Fibroblast of lung (primary cell): ENCODE data around the gene UBE2Z. TPM values are rescaled to one million over a fixed set of nuclear protein-coding genes. Genes with fewer than 3 reads are reported as not detected.

Source experiments
- DNase-seq, 2 donors: peaks; one replicate each; pipeline versions ENCODE4 v3.0.0 to v3.0.0-alpha.2; 2010; ENCODE audit warnings: low read depth in 2 of 2
- H2AFZ ChIP-seq: 2 replicates; pipeline ENCODE4 v1.5.1; 2012; ENCODE audit warnings: low read length, control low read depth, inconsistent platforms
- H3K27ac ChIP-seq: 2 replicates; pipeline ENCODE4 v1.5.1; 2011; ENCODE audit warnings: low read length, control low read depth; ENCODE audit not compliant: insufficient read depth
- H3K27me3 ChIP-seq: 2 replicates; pipeline ENCODE4 v1.5.1; 2011; ENCODE audit warnings: mild to moderate bottlenecking, low read length; ENCODE audit not compliant: control insufficient read depth, insufficient read depth
- H3K36me3 ChIP-seq: 2 replicates; pipeline ENCODE4 v1.5.1; 2011; ENCODE audit warnings: low read length; ENCODE audit not compliant: control insufficient read depth, insufficient read depth
- H3K4me1 ChIP-seq: 2 replicates; pipeline ENCODE4 v1.5.1; 2011; ENCODE audit warnings: low read length; ENCODE audit not compliant: control insufficient read depth, insufficient read depth; ENCODE audit errors: extremely low read depth
- H3K4me2 ChIP-seq: 2 replicates; pipeline ENCODE4 v1.5.1; 2011; ENCODE audit warnings: low read length, control low read depth; ENCODE audit not compliant: insufficient read depth; ENCODE audit errors: extremely low read depth
- H3K4me3 ChIP-seq, 4 experiments: fragments of 200-600 bp in 1 of 4; sonication (generic) in 1 of 4; replicated peaks in 1 of 4; 2 replicates each; pipeline ENCODE4 v1.5.1; 2011 to 2016; ENCODE audit warnings: low read length in 4 of 4, low read depth in 3 of 4, mild to moderate bottlenecking in 3 of 4, control low read depth in 2 of 4, inconsistent platforms in 1 of 4, mixed read lengths in 1 of 4; ENCODE audit not compliant: insufficient read depth in 1 of 4; ENCODE audit errors: control extremely low read depth in 1 of 4
- H3K79me2 ChIP-seq: 2 replicates; pipeline ENCODE4 v1.5.1; 2012; ENCODE audit warnings: mild to moderate bottlenecking, low read length, inconsistent platforms; ENCODE audit not compliant: control insufficient read depth, insufficient read depth
- H3K9ac ChIP-seq: 2 replicates; pipeline ENCODE4 v1.5.1; 2011; ENCODE audit warnings: mild to moderate bottlenecking, low read length, control low read depth; ENCODE audit not compliant: insufficient read depth
- H3K9me3 ChIP-seq: 2 replicates; pipeline ENCODE4 v1.5.1; 2012; ENCODE audit warnings: low read depth, low read length; ENCODE audit not compliant: control insufficient read depth, insufficient read depth
- H4K20me1 ChIP-seq: 2 replicates; pipeline ENCODE4 v1.5.1; 2011; ENCODE audit warnings: low read length; ENCODE audit not compliant: control insufficient read depth, insufficient read depth; ENCODE audit errors: extremely low read depth
- CTCF ChIP-seq, 2 donors: IDR thresholded peaks in 1 of 2; conservative IDR thresholded peaks in 1 of 2; 1 replicate in 1 of 2; 2 replicates in 1 of 2; pipeline ENCODE4 v1.5.1; 2011 to 2012; ENCODE audit warnings: low read length in 2 of 2, control low read depth in 1 of 2, inconsistent platforms in 1 of 2, low read depth in 1 of 2, mild to moderate bottlenecking in 1 of 2
- EZH2 ChIP-seq: IDR thresholded peaks from 2 replicates; pipeline ENCODE4 v1.5.1; 2012; ENCODE audit warnings: low read length, control low read depth, mild to moderate bottlenecking; ENCODE audit errors: missing control alignments
- polyA minus RNA-seq: library from RNA; depleted of rRNA, polyadenylated mRNA; stranded (reverse); fragments of >200 nt; gene quantifications from 2 replicates; pipeline ENCODE4 v1.2.3, GENCODE V29; 2011; ENCODE audit warnings: low replicate concordance
- polyA plus RNA-seq, 2 donors: library from polyadenylated mRNA; depleted of rRNA in 1 of 2; stranded (reverse) in 1 of 2; unstranded in 1 of 2; fragments of >200 nt; gene quantifications; 2 replicates each; pipeline ENCODE4 v1.2.1, GENCODE V29; 2011 to 2012; ENCODE audit warnings: missing spikeins in 1 of 2
- total RNA-seq: library from RNA; depleted of rRNA; stranded (reverse); fragments of >200 nt; gene quantifications from 2 replicates; pipeline ENCODE4 v1.2.1, GENCODE V29; 2014

Gene UBE2Z
- 46.7 and 55.2 TPM in 2 replicates for total RNA-seq
- 141 and 152 TPM in 2 replicates for polyA plus RNA-seq
- 85.0 and 91.1 TPM in 2 replicates for polyA plus RNA-seq (2012)
- polyA minus RNA-seq: 134 and 140 TPM in 2 replicates

DNA sequence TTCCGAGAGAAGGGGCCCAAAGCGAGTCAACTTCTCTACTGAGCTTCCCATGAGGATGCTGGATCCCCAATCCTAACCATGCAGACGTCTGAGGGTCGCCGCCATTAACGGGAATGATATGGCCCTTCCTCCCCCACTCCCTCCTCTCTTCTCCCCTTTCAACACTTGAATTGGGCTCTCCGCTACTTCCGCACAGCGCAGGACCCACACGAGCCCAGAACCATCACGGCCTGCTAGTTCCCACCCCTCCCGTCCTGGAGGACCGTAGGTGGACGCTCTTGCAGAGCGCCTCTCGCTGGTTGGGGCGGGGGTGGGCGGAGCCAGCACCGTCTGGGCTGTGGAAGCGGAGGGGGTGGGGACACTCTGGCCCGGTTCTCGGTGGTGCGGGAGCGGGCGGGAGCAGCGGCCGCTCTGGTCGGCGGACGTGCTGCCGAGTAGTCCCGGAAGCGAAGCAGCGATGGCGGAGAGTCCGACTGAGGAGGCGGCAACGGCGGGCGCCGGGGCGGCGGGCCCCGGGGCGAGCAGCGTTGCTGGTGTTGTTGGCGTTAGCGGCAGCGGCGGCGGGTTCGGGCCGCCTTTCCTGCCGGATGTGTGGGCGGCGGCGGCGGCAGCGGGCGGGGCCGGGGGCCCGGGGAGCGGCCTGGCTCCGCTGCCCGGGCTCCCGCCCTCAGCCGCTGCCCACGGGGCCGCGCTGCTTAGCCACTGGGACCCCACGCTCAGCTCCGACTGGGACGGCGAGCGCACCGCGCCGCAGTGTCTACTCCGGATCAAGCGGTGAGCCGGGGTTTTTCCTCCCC lies at the start of gene UBE2Z:
TSS of gene UBE2Z (plus strand) at position 361 of the 797 bp plus-strand sequence. CDS start at position 458, 97 bp downstream.
- H3K9me3 ChIP-seq: no peaks in the 10 kb centered on the region
- H4K20me1 ChIP-seq: peaks cover 2% of the 10 kb centered on the region
- peak within 1 kb of the TSS; percentile 98 for H3K4me2 ChIP-seq
- TF ChIP-seq EZH2 (no peak), CTCF (conservative IDR thresholded peaks at IDR 0.05 in 1 of 2, IDR thresholded peaks at IDR 0.05 in 1 of 2; ENCODE audit: low read depth in 1 of 2, low read length in 2 of 2) (no peak)
- H3K36me3 ChIP-seq: peaks cover 7% of the 10 kb centered on the region
- no peaks in the 10 kb centered on the region for H3K27me3 ChIP-seq
- peak within 1 kb of the TSS; percentile 99 for H3K27ac ChIP-seq
- H3K9ac ChIP-seq: peak within 1 kb of the TSS; percentile 94
- H3K4me1 ChIP-seq: peaks cover 8% of the 10 kb centered on the region
- peak within 1 kb of the TSS; percentile 79 to 94 (median 88) for H3K4me3 ChIP-seq
- peak within 1 kb of the TSS; percentile 95 for H2AFZ ChIP-seq
- peak; percentile 93 to 97 for DNase-seq
- H3K79me2 ChIP-seq: peaks cover 45% of the 10 kb centered on the region

DNA sequence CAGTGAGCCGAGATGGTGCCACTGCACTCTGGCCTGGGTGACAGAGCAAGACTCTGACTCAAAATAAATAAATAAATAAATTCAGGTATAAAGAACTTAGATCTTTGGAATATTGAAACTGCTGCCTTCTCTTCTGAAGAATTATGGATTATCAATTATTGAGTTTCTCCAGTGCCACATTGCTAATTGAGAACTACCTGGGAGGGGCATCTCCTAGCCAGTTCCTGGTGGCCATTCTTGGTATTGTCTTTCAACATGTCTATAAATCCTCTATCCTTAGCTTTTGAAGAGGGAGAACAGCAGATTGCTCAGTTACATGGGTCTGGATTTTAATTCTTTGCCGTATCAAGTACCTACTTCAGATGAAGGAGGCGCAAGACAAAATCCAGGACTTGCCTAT lies 48.2 kb upstream of the UBE2Z start:
- peaks cover 11% of the 10 kb centered on the region for H3K36me3 ChIP-seq
- no peak for TF ChIP-seq EZH2
- TF ChIP-seq CTCF (conservative IDR thresholded peaks at IDR 0.05 in 1 of 2, IDR thresholded peaks at IDR 0.05 in 1 of 2; ENCODE audit: low read depth in 1 of 2, low read length in 2 of 2): peak in 1 of 2 donors; percentile 21
- H3K4me2 ChIP-seq: no peak overlapping the region
- H3K4me1 ChIP-seq: no peaks in the 10 kb centered on the region
- H2AFZ ChIP-seq: no peak overlapping the region
- H3K4me3 ChIP-seq: no peak overlapping the region
- H3K79me2 ChIP-seq: no peaks in the 10 kb centered on the region
- no peaks in the 10 kb centered on the region for H4K20me1 ChIP-seq
- no peak overlapping the region for H3K27ac ChIP-seq
- no peaks in the 10 kb centered on the region for H3K9me3 ChIP-seq
- no peaks in the 10 kb centered on the region for H3K27me3 ChIP-seq
- DNase-seq: no peak
- H3K9ac ChIP-seq: no peak overlapping the region

DNA sequence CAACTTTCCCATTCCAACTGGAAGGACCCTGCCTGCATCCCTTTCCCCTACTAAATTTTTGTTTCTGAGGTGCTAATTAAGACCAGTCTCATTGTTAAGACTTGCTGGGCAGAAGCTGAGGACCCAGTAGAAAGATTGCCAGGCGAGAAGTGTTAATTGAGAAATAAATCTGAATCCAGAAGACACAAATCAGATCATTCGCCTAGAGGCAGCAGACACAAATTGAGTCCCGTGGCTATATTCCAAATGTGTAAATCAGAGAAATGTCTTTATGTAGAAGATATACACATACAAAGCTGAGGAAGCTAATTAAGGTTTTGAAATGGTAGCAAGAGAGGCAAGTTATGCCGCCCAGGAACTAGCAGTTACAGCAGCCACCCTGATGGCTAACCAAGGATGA lies 47.8 kb upstream of the UBE2Z start:
- Histone ChIP-seq H3K4me1 (no peaks in the 10 kb centered on the region), H3K27me3 (no peaks in the 10 kb centered on the region), H3K4me2 (no peak overlapping the region), H3K79me2 (no peaks in the 10 kb centered on the region), H3K36me3 (peaks cover 10% of the 10 kb centered on the region), H4K20me1 (no peaks in the 10 kb centered on the region), H3K9ac (no peak overlapping the region), H3K9me3 (no peaks in the 10 kb centered on the region), H3K27ac (no peak overlapping the region), H3K4me3 (no peak overlapping the region), H2AFZ (no peak overlapping the region)
- TF ChIP-seq CTCF (conservative IDR thresholded peaks at IDR 0.05 in 1 of 2, IDR thresholded peaks at IDR 0.05 in 1 of 2; ENCODE audit: low read depth in 1 of 2, low read length in 2 of 2) (no peak), EZH2 (no peak)
- no peak for DNase-seq
